K562 (cell line): Measurements from ENCODE around the gene SCAMP2. TPM values are rescaled to one million over a fixed set of nuclear protein-coding genes. Genes with fewer than 3 reads are reported as not detected.

Source experiments
- CCNT2 ChIP-seq: IDR thresholded peaks from 2 replicates; pipeline ENCODE4 v1.6.1; 2011; ENCODE audit warnings: borderline replicate concordance, low read depth, mild to moderate bottlenecking, moderate library complexity, mixed read lengths, low read length; ENCODE audit not compliant: insufficient read length; ENCODE audit errors: extremely low read depth
- CTBP1 ChIP-seq: fragments of 450-650 bp; IDR thresholded peaks from 2 replicates; pipeline ENCODE4 v1.6.1; 2016; ENCODE audit warnings: borderline replicate concordance
- CXXC5 ChIP-seq: fragments of 250-450 bp; sonication (Bioruptor Pico); IDR thresholded peaks from 2 replicates; pipeline ENCODE4 v1.8.0; 2022; ENCODE audit warnings: inconsistent platforms, mild to moderate bottlenecking, moderate library complexity
- GATAD2B ChIP-seq: fragments of 450-650 bp; IDR thresholded peaks from 2 replicates; pipeline ENCODE4 v1.6.1; 2017; ENCODE audit warnings: mild to moderate bottlenecking, borderline replicate concordance
- HCFC1 ChIP-seq: IDR thresholded peaks from 2 replicates; pipeline ENCODE4 v1.6.1; 2012; ENCODE audit warnings: low read depth, low read length, improper control_type of control experiment
- HLTF ChIP-seq: fragments of 450-650 bp; IDR thresholded peaks from 2 replicates; pipeline ENCODE4 v1.6.1; 2016
- MBD2 ChIP-seq: sonication (generic); IDR thresholded peaks from 2 replicates; pipeline ENCODE4 v1.6.1; 2016; ENCODE audit warnings: low read depth, borderline replicate concordance
- NCOA2 ChIP-seq, 2 experiments: fragments of 450-650 bp; IDR thresholded peaks; 2 replicates each; pipeline ENCODE4 v1.6.1; 2018; ENCODE audit warnings: mild to moderate bottlenecking in 2 of 2, moderate library complexity in 1 of 2; ENCODE audit not compliant: partially characterized antibody in 2 of 2
- POLR2A ChIP-seq: fragments of 450-650 bp; conservative IDR thresholded peaks from 2 replicates; pipeline ENCODE4 v1.6.1; 2016
- POLR2AphosphoS5 ChIP-seq: IDR thresholded peaks from 2 replicates; pipeline ENCODE4 v1.6.1; 2011; ENCODE audit warnings: mild to moderate bottlenecking, low read depth, low read length, moderate library complexity; ENCODE audit not compliant: control insufficient read depth, insufficient read depth
- PTBP1 ChIP-seq: fragments of 200-400 bp; formaldehyde crosslinking; IDR thresholded peaks from 2 replicates; pipeline ENCODE4 v1.6.1; 2017; ENCODE audit warnings: low read depth, low read length
- SRF ChIP-seq, 2 experiments: fragments of 250-450, 450-650 bp in 1 of 2; sonication (Bioruptor Pico) in 1 of 2; sonication (generic) in 1 of 2; formaldehyde crosslinking; IDR thresholded peaks; 2 replicates each; pipeline versions ENCODE4 v1.5.0 to v1.5.1; 2020 to 2022; ENCODE audit warnings: mild to moderate bottlenecking in 1 of 2, missing genetic modification reagents in 1 of 2
- TAL1 ChIP-seq: fragments of 450-650 bp; IDR thresholded peaks from 2 replicates; pipeline ENCODE4 v1.6.1; 2016; ENCODE audit warnings: mild to moderate bottlenecking
- TBP ChIP-seq: optimal IDR thresholded peaks from 2 replicates; pipeline ENCODE3; 2011; ENCODE audit warnings: low read depth, low read length, improper control_type of control experiment
- TGIF2 ChIP-seq: sonication (generic); formaldehyde crosslinking; IDR thresholded peaks from 2 replicates; pipeline ENCODE4 v1.8.1; 2022; ENCODE audit warnings: mild to moderate bottlenecking, missing genetic modification reagents, moderate library complexity
- ZBTB7A ChIP-seq: IDR thresholded peaks from 2 replicates; pipeline ENCODE4 v1.6.1; 2011; ENCODE audit warnings: low read depth, mild to moderate bottlenecking, low read length, moderate library complexity, borderline replicate concordance; ENCODE audit not compliant: control insufficient read depth
- ZFX ChIP-seq: sonication (generic); formaldehyde crosslinking; IDR thresholded peaks from 2 replicates; pipeline ENCODE4 v1.8.0; 2022; ENCODE audit warnings: mild to moderate bottlenecking, missing genetic modification reagents, moderate library complexity
- ZNF121 ChIP-seq: sonication (generic); formaldehyde crosslinking; conservative IDR thresholded peaks from 2 replicates; pipeline ENCODE4 v1.8.0; 2022; ENCODE audit warnings: missing genetic modification reagents
- ZNF184 ChIP-seq: sonication (generic); formaldehyde crosslinking; IDR thresholded peaks from 2 replicates; pipeline ENCODE4 v1.5.0; 2020; ENCODE audit warnings: missing genetic modification reagents
- polyA plus RNA-seq, 8 experiments: library from polyadenylated mRNA; depleted of rRNA in 4 of 8; stranded (reverse) in 5 of 8; unstranded in 3 of 8; fragments of >200 nt; fragmentation: Nextera tagmentation in 2 of 8; fragmentation: Illumina TruSeq in 1 of 8; extraction: Ambion mirVana in 2 of 8; extraction: Trizol in 1 of 8; gene quantifications; 2 replicates each; pipeline versions ENCODE4 v1.2.1 to v1.2.3, GENCODE V29; 2011 to 2014; ENCODE audit warnings: inconsistent platforms in 1 of 8, missing spikeins in 1 of 8
- total RNA-seq, 7 experiments: library from RNA; depleted of rRNA in 6 of 7; stranded (reverse); fragments of >200 nt in 6 of 7; fragmentation: Illumina TruSeq in 2 of 7; extraction: Trizol in 2 of 7; gene quantifications; 2 replicates each; pipeline versions ENCODE4 v1.2.1 to v1.2.3, GENCODE V29; 2011 to 2021; ENCODE audit warnings: low replicate concordance in 1 of 7
- TF ChIP-seq, protein P1 (sequence below): fragments of 450-650 bp; IDR thresholded peaks from 2 replicates; pipeline ENCODE4 v1.7.1; 2018; ENCODE audit warnings: mild to moderate bottlenecking, low read depth; ENCODE audit not compliant: partially characterized antibody
- TF ChIP-seq, protein P2 (sequence below): fragments of 450-650 bp; IDR thresholded peaks from 2 replicates; pipeline ENCODE4 v1.6.1; 2016; ENCODE audit warnings: antibody characterized with exemption
- TF ChIP-seq, protein P3 (sequence below): sonication (generic); formaldehyde crosslinking; IDR thresholded peaks from 2 replicates; pipeline ENCODE4 v1.8.0; 2022; ENCODE audit warnings: mild to moderate bottlenecking, missing genetic modification reagents, borderline replicate concordance

Gene SCAMP2
- total and polyA plus RNA-seq, 9 of the 15 experiments (the other 6 are each of a cell fraction or from before 2014, with no cell fraction given): 5.9 to 61.1 (median 20.1) TPM

DNA sequence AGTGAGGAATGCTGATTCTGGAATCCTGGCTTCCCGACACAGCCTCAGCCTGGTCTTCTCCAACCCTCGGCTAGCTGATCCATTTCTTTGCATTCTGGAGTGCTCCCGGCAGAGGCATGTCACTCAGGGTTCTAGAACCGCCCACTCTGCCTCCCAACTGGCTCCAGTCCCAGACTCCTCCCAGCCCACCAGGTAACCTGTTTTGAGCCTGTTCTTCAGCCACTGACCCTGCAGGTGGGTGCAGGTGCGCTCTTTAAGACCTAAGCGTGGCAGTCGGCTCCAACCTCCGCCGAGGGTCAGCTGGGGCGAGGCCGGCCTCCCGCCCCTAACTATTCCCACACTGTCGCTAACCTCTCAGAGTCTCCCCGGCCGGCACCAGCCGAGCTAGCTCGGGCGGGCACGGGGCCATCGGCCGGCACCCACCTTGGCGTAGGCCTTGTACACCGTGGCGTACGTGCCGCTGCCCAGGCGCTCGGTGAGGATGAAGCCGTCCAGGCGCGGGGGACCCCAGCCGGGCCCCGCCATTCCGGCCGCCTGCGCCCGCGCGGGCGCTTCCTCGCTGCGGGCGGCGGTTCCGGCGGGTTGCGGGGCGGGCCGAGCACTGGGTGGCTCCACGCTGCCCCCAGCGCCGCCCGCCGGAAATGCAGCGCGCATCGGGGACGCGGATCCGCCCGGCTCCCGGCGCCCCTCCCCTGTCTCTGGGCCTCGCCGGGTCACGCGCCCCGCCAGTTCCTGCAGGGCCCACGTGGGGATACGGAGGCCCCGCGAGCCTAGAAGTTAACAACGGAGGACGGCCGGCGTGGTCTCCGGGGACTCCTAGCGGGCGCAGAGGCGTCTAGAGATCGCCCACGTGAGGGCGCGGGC, 30.4 kb downstream of the SCAMP2 start, which contains the start of gene ULK3 (continued):
- TF ChIP-seq, protein P1, sequence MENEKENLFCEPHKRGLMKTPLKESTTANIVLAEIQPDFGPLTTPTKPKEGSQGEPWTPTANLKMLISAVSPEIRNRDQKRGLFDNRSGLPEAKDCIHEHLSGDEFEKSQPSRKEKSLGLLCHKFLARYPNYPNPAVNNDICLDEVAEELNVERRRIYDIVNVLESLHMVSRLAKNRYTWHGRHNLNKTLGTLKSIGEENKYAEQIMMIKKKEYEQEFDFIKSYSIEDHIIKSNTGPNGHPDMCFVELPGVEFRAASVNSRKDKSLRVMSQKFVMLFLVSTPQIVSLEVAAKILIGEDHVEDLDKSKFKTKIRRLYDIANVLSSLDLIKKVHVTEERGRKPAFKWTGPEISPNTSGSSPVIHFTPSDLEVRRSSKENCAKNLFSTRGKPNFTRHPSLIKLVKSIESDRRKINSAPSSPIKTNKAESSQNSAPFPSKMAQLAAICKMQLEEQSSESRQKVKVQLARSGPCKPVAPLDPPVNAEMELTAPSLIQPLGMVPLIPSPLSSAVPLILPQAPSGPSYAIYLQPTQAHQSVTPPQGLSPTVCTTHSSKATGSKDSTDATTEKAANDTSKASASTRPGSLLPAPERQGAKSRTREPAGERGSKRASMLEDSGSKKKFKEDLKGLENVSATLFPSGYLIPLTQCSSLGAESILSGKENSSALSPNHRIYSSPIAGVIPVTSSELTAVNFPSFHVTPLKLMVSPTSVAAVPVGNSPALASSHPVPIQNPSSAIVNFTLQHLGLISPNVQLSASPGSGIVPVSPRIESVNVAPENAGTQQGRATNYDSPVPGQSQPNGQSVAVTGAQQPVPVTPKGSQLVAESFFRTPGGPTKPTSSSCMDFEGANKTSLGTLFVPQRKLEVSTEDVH: peak; percentile 55
- peak; percentile 65 for TF ChIP-seq ZBTB7A
- TF ChIP-seq PTBP1: no peak
- TF ChIP-seq SRF (CRISPR knock-in tag; IDR thresholded peaks at IDR 0.05): no peak; a peak in 1 of 4 replicates
- TF ChIP-seq TGIF2 (CRISPR knock-in tag): peak; percentile 75; the same call in 1 of the 2 replicates
- TF ChIP-seq NCOA2 (IDR thresholded peaks at IDR 0.05; ENCODE audit: partially characterized antibody in 2 of 2): no peak
- TF ChIP-seq, protein P2, sequence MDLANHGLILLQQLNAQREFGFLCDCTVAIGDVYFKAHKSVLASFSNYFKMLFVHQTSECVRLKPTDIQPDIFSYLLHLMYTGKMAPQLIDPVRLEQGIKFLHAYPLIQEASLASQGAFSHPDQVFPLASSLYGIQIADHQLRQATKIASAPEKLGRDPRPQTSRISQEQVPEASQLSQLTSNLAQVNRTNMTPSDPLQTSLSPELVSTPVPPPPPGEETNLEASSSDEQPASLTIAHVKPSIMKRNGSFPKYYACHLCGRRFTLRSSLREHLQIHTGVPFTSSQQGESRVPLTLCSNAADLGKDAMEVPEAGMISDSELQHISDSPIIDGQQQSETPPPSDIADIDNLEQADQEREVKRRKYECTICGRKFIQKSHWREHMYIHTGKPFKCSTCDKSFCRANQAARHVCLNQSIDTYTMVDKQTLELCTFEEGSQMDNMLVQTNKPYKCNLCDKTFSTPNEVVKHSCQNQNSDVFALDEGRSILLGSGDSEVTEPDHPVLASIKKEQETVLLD: no peak
- TF ChIP-seq ZNF184 (CRISPR knock-in tag): no peak
- TF ChIP-seq POLR2A: peak; percentile 81
- peak; percentile 86 for TF ChIP-seq CTBP1
- no peak for TF ChIP-seq MBD2
- peak; percentile 94 for TF ChIP-seq GATAD2B
- TF ChIP-seq ZNF121 (CRISPR knock-in tag): no peak
- peak; percentile 73; the same call in 1 of the 2 replicates for TF ChIP-seq POLR2AphosphoS5
- peak; percentile 95 for TF ChIP-seq ZFX
- peak; percentile 91 for TF ChIP-seq CXXC5
- peak; percentile 61 for TF ChIP-seq TBP
- no peak for TF ChIP-seq TAL1
- TF ChIP-seq, protein P3, sequence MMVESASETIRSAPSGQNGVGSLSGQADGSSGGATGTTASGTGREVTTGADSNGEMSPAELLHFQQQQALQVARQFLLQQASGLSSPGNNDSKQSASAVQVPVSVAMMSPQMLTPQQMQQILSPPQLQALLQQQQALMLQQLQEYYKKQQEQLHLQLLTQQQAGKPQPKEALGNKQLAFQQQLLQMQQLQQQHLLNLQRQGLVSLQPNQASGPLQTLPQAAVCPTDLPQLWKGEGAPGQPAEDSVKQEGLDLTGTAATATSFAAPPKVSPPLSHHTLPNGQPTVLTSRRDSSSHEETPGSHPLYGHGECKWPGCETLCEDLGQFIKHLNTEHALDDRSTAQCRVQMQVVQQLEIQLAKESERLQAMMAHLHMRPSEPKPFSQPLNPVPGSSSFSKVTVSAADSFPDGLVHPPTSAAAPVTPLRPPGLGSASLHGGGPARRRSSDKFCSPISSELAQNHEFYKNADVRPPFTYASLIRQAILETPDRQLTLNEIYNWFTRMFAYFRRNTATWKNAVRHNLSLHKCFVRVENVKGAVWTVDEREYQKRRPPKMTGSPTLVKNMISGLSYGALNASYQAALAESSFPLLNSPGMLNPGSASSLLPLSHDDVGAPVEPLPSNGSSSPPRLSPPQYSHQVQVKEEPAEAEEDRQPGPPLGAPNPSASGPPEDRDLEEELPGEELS (CRISPR knock-in tag): no peak
- peak; percentile 95 for TF ChIP-seq CCNT2
- TF ChIP-seq HLTF: no peak
- TF ChIP-seq HCFC1: peak; percentile 41; the same call in 1 of the 2 replicates
